RWPE1 (cell line): Measurements from ENCODE around the gene MTMR6.

ENCODE experiments used
- CTCF ChIA-PET: fragments of 350-600 bp; sonication (Branson Sonifier 250); formaldehyde crosslinking; extraction: SDS; loops from one replicate; lab custom pipeline; 2021; lab: Yijun Ruan, JAX
- POLR2A ChIA-PET: fragments of 400-600 bp; formaldehyde crosslinking; extraction: SDS; loops from one replicate; lab custom pipeline; 2020; ENCODE audit warnings: antibody characterized with exemption; ENCODE audit not compliant: low non-redundant PET; lab: Yijun Ruan, JAX
- DNase-seq: peaks from one replicate; pipeline ENCODE4 v3.0.0; 2012; ENCODE audit warnings: low spot score
- H3K27ac ChIP-seq: fragments of 450-650 bp; 2 replicates; pipeline ENCODE4 v1.5.1; 2017
- TF ChIP-seq, protein P1 (sequence below): fragments of 450-650 bp; conservative IDR thresholded peaks from 2 replicates; pipeline ENCODE4 v1.5.1; 2017; ENCODE audit warnings: low read depth, mild to moderate bottlenecking

The MTMR6 gene

DNA sequence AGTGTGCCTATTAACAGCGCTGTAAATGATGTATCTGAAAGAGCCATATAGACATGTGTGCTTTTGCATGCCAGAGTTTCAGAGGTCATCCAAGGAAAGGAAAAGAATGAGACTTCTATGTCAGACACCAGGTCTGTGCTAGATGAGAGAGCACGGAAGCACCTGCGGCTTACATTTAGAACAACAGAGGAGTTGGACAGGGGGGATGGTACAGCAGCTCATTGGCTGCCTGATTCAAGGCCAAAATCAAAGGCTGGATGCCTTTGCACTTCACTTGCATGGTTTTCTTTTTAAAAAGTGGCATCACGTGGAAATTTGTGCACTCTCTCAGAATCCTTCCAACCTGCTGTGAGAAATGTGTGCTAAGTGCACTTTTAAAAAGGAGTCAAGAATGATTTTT, 82.4 kb downstream of the MTMR6 start:
- ChIA-PET POLR2A (no interaction called here), CTCF (no interaction called here)
- DNase-seq = no peak
- TF ChIP-seq, protein P1, sequence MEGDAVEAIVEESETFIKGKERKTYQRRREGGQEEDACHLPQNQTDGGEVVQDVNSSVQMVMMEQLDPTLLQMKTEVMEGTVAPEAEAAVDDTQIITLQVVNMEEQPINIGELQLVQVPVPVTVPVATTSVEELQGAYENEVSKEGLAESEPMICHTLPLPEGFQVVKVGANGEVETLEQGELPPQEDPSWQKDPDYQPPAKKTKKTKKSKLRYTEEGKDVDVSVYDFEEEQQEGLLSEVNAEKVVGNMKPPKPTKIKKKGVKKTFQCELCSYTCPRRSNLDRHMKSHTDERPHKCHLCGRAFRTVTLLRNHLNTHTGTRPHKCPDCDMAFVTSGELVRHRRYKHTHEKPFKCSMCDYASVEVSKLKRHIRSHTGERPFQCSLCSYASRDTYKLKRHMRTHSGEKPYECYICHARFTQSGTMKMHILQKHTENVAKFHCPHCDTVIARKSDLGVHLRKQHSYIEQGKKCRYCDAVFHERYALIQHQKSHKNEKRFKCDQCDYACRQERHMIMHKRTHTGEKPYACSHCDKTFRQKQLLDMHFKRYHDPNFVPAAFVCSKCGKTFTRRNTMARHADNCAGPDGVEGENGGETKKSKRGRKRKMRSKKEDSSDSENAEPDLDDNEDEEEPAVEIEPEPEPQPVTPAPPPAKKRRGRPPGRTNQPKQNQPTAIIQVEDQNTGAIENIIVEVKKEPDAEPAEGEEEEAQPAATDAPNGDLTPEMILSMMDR = no peak
- no peak overlapping the region for H3K27ac ChIP-seq

DNA sequence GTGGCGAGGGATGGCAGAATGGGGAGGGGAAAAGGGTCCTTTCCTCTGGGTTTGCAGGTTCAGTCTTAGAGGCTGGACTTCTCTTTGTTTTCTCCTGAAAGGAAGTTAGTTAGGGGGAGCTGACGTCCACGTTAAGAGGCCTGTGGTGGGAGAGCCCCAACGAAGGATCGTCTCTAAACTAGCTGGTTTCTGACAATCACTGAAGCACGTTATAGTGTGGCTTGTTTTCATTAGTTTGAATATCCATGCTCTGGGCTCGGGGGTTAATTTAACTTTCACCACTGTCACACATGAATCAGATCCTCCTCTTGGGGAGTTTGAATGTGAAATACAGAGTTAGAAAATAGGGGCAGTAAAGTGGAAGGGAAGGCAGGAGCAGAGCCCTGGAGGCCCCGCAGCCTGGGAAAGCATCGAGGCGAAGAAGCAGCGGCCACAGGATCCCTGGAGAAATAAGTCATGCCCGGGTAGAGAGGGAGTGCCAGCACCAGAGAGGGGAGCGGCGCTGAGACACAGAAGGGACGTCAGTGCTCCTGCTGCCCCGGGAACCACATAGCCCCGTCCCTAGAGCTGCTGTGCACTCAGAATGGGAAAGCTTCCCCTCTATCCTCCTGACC, 84.1 kb downstream of the MTMR6 start:
- ChIA-PET CTCF (no interaction called here), POLR2A (no interaction called here)
- DNase-seq = no peak
- TF ChIP-seq, protein P1 = no peak
- H3K27ac ChIP-seq = no peak overlapping the region

DNA sequence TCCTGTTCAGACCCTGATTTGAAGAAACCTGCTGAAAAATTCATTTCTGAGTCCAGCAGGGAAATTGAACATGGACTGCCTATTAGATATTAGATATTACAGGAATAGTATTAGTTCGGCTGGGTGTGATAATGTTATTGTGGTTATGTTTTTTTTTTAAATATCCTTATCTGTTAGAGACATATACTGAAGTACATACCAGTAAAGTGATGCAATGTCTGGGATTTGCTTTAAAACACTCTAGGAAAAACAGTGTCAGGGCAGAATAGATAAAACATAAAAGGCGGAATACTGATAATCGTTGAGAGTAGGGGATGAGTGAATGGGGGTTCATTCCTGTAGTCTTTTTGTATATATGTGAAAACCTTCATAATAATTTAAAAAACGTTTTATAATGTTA, 86.5 kb downstream of the MTMR6 start:
- POLR2A ChIA-PET = no interaction called here

DNA sequence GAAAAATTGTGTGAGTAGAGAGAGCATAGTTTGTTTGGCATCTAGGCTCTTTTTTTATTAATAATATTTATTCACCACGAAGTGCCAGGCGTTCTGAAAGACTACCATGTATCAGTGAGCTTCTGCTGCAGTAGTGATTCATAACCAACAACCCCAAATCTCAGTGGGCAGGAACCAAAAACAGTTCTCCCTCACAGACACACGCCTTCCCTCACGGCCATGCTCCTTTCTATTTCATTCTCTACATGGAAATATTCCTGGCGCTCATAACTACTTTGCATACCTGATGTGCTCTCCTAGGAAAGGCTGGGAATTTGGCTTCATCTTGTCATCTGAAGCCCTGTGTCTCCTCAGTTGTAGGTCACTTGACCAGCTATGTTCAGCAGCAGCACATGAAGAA, 88.6 kb downstream of the MTMR6 start:
- ChIA-PET POLR2A (no interaction called here), CTCF (interaction anchor here (0.6 kb wide), 1 partner anchor 143 kb away, joined by 3 read pairs; no protein-coding TSS in a partner anchor)
- TF ChIP-seq, protein P1 = no peak
- DNase-seq = no peak
- H3K27ac ChIP-seq = no peak overlapping the region

More for the DNA sequence above, 86.5 kb downstream of the MTMR6 start:
- TF ChIP-seq, protein P1 = no peak
- no peak for DNase-seq
- CTCF ChIA-PET = no interaction called here
- no peak overlapping the region for H3K27ac ChIP-seq

DNA sequence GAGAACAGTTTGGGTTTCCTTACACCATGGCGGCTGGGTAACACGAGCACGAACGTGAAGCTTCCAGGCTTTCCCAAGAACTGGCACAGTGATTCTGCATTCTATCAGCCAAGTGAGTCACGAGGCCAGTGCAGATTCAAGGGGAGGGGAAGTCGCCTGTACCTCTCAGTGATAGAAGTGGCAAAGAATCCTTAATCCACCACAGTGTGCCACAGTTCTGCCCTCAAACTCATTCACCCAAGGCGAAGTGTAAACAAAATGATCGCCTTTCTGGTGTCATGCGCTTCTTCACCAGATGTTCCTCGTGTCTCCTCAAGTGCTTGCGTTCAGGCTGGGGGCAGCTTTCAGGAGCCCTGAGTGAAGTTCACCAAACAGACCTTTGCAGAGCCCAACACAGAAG, 90.3 kb downstream of the MTMR6 start:
- POLR2A ChIA-PET = no interaction called here
- no peak overlapping the region for H3K27ac ChIP-seq
- TF ChIP-seq, protein P1 = no peak
- no peak for DNase-seq
- CTCF ChIA-PET = no interaction called here
